CD4-positive, alpha-beta T cell treated with Interleukin-4 for 4 hours (primary cell): Measurements from ENCODE around the gene AHNAK.

ENCODE experiments used
- DNase-seq: peaks from one replicate; pipeline ENCODE4 v3.0.0-alpha.2; 2020

AHNAK gene

DNA sequence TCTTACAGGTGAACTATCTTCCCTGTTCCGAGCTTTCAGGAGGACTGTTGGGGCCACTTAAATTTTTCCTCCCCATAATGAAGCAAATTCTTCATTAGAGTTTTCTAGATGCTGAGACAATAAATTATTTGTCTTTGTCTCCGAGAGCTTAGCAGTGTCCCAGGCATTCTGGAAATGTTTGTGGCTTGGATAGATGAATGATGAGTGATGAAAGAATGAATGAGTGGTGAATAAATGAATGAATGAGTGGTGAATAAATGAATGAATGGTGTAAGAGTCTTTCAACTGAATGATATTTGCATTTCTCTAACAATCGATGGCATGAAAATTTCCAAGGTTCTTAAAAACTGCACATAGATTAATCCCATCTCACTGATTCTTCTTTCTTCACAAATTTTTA is 52.8 kb downstream of the AHNAK start:
- DNase-seq: no peak

DNA sequence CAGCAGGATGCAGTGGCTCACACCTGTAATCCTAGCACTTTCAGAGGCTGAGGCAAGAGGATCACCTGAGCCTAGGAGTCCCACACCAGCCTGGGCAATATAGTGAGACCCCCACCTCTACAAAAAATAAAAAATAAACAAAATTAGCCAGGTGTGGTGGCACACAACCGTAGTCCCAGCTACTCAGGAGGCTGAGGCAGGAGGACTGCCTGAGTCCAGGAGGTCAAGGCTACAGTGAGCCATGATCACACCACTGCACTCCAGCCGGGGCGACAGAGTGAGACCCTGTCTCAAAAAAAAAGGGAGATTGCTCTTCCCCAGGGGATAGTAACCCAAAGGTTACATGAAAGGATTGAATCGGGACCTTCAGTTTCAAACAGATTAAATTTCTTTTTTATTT is 54.0 kb downstream of the AHNAK start:
- DNase-seq: no peak

DNA sequence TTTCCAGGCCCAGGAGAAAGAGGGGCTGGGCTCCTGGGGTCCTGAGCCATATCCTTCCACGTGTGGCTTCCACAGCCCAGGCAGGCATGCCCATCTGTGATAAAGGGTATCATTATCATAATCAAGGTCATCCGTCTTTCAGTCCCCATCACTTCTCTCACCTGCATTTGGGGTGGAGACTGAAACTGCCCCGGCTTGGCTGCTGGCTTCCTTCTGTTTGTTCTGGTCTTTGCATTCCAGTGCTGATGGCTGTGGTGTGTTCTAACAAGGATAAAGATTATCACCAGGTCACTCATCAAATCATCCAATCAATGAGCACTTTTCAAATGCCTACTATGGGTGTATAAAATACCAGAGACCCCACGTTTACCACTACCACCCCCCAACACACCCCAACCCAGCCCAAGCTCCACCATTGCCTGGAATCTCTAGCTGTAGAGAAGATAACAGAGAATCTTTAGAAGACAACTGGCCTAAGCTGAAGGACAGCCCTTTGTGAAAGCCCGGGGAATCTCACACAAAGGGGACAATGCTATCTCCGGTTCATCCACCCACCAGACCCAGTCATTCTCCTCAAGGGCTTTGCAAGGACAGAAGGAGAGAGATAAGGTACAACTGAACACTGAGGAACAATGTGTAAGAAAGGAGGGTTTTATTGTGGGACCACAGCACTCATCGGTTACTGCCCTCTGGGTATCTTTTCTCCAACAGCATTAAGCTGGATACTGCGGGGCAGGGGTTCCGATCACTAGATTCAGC is 54.9 kb downstream of the AHNAK start:
- no peak for DNase-seq

DNA sequence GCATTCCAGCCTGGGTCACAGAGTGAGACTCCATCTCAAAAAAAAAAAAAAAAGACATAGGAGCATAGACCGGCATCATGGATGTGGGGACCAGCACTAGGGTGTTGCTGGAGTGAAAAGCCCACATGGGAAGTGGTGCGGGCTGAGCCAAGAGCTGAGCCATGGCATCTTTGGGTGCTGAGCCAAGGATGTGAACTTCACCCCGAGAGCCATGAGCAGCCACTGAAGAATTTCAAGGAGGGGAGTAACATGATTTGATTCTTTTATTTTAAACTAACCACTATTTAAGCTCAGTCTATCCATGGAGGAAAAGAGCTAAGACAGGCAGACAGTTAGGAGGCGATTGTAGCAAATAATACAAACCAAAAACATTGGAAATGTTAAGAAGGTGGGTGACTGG is 57.4 kb downstream of the AHNAK start:
- DNase-seq: no peak

DNA sequence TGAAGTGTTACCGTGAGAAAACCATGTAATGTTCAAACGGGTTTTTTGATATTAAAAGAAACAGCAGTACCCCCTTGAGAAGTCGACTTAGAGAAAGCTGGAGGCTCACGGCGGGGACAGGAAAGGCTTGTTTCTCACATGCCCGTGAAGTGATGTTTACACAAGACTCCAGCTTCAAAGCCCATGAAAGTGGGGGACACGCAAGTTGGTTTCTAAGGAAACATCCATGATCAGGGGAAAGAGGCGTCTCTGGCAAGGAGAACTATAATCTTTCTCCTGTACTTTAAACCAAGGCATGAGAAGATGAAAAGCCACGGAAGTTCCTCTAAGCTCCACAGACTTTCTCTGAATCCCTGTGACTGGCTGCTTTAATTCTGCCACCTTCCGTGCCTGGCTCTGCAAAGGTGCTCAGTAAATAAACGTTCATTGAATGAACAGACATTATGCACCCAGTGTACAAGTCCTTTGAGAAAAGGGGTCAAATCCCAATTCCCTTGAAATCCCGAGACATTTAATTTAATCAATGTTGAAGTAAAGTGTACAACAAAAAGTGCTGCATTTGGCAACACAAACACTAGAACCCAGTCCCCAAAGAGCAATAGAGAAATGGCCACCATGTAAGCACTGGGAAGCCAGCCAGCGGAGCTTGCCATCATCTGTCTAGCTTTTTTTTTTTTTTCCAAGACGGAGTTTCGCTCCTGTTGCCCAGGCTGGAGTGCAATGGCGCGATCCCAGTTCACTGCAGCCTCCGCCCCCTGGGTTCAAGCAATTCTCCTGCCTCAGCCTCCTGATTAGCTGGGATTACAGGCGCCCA is 58.7 kb downstream of the AHNAK start:
- no peak for DNase-seq

DNA sequence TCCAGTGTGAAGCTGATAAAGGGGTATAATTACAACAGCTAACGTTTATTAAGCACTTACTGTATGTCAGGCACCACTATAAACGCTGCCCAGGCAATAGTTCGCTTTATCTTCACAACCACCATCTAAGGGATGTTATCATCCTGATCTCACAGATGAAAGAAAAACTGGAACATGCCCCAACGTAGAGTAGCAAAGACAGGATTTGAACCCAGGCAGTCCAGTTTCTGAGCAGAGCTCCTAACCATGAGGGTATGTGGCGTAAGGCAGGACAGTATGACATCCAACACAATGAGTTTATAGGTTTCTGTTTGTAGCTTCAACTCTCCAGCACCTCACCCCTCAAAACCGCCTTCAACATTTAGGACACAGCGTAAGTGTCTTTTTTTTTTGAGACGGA is 59.5 kb downstream of the AHNAK start:
- no peak for DNase-seq

DNA sequence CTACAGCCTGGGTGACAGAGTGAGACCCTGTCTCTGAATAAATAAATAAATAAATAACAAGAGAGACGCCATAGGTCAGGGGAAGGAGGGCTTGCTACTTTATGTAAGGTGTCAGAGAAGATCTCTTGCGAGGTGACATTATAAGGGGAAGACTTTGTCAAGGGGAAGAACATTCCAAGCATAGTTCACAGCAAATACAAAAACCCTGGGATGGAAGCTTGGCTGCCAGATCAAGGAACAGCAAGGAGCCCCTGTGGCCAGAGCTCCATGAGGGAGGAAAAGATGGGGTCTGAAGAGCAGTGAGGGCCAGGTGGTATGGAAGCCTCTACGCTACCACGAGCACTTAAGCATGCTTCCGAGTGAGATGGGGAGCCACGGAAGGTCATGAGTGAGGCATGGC is 62.3 kb downstream of the AHNAK start:
- DNase-seq: no peak

DNA sequence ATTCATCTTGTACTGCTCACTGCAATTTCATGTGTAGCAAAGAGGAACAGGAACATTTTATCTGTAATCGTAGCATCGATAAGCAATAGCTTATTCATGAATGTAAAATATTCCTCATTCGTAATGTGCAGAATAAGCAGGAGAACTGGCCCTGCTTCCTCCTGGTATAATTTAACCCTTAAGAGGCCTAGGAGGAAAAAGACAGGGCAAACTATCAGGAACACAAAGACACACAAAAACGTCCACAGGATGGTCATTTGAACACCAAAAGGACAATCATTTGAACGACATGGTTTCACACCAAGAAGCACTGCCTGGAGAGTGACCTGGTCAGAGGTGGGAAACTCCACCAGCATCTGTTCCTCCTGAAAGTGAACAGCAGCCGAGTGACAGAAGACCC is 63.9 kb downstream of the AHNAK start:
- DNase-seq: no peak

DNA sequence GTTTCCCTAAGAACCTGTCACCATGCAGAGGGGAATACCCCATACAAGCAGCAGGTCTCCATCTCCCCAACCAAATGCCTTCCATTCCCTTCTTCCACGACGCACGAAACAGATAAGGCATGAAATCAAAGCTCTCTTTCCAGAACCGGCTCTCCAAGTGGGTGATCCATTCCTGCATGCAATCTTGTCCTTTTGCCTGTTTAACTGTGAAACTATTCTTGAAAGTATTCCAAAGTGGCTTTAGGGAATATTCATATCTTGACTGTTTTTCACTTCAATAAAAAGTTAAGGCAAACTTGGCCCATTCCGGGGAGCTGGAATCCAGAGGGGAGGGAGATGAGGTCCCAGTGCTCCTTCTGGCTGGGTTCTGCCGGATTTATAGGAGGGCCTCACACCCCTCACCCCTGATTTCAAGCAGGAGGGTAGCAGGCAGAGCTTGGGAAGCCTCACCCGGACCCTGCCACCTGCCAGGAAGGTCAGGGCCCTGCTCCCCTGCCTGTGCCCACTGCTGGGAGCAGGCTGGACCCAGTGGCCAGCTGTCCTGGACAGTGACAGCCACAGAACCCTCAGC is 66.9 kb downstream of the AHNAK start:
- no peak for DNase-seq

DNA sequence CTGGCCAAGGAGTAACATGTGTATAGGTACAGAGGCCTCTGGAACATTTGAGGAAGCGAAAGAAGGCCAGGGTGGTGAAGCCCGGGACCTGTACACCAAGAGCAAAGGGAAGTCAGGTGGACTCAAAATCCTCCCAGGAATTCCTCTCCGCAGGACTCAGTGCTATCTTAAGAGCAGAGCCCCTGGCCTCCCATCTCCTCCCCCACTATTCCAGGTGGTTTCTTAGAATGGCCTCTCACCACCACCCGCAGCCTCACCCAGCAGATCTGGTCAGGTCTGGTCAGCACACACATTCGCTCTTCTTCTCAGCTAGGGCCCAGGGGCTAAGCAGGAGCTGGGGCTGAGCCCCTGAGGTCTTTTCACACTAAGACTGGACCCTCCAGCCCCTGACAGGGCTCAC is 68.7 kb downstream of the AHNAK start:
- DNase-seq: no peak

DNA sequence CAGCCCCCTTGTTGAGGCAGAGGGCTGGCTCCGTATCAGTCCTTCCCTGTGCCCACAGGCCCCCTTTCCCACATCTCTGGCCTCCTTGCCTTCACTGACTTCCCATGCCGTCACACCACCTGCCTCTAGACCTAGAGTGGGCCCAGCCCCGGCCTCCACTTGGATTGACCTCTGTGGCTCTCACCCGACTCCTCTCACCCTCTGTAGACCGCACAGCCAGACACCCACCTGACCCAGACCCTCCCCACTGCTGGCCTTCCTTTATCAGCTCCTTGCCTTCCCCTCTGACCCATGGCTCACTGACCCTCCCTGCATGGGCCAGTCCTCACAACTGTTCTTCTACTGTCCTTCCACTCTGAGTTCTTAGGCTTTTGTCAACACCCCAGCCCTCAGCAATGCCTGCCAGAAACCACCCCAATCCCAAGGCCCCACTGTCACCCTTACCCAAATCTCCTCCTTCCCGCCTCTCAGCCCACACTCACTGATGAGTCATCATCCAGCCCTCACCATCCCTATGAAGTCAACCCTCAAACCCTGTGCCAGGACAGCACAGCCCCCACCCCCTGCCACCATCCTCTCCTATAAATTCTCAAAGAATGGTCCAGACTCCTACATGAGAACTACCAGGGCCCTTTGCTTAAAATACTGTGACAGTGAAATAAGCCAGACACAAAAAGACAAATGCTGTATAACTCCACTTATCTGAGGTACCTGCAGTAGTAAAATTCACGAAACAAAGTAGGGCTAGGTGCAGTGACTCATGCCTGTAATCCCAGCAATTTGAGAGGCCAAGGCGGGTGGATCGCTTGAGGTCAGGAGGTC is 74.3 kb downstream of the AHNAK start:
- no peak for DNase-seq

DNA sequence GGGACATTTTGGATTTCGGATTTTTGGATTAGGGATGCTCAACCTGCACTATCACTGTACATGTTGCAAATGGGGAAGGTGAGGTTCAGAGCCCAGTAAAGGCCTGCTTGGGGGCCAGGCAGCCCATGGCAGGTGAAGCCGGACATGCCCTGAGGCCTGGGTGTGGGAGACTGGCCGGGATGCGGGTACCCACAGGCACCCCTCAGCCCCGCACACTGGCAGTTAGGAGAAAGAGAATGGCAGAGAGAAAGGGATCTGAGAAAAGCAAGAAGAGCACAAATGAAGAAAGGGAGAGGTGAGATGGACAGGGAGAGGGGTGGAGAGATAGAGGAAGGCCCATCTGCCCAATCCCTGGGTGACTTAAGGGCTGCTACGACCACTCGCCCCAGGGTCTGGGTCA is 75.0 kb downstream of the AHNAK start:
- no peak for DNase-seq

DNA sequence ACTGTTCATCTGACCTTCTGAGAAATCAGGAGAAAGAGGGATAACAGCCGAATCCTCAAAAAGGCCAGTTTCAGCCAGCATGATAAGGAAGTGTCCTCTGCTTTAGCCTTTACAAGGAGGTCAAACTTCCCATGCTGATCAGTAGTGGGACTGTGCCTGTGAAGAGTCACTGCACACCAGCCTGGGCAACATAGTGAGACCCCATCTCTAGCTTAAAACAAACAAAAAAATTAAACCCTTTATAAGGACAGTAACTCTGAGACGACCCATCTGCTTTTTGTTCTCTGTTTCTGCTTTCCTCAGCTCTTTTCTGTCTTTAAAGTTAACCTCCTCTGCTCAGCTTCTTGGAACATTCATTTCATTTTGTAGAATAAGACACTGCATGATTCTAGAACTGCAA is 78.0 kb downstream of the AHNAK start:
- no peak for DNase-seq

DNA sequence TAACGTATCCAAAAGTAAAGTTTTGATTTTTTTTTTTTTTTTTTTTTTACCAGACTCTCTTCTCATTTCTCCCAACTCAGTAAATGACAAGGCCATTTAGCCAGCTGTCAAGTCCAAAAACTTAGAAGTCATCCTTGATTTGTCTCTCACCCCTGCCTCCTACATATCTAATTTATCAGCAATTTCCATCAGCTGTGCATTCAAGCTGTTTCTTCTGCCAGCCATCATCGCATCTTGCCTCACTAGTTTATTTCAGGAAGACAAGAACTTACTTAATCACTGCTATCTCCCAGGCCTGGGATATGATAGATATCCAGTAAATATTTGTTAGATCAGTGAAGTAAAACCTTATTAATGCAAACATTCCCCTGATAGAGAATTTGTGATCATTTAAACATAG is 80.2 kb downstream of the AHNAK start:
- no peak for DNase-seq

DNA sequence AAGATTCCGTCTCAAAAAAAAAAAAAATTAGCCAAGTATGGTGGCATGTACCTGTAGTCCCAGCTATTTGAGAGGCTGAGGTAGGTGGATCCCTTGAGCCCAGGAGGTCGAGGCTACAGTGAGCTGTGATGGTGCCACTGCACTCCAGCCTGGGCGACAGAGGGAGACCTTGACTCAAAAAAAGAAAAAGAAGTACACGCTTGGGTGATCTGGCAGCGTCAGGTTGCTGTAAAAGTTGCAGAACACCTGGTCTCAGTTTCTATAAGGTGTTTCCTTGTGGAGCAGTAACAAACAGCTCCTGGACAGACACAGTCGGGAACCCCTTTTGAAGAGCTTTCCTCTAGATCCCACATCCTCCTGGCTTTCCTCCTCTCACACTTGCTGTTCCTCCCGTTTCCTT is 82.0 kb downstream of the AHNAK start:
- DNase-seq: no peak

DNA sequence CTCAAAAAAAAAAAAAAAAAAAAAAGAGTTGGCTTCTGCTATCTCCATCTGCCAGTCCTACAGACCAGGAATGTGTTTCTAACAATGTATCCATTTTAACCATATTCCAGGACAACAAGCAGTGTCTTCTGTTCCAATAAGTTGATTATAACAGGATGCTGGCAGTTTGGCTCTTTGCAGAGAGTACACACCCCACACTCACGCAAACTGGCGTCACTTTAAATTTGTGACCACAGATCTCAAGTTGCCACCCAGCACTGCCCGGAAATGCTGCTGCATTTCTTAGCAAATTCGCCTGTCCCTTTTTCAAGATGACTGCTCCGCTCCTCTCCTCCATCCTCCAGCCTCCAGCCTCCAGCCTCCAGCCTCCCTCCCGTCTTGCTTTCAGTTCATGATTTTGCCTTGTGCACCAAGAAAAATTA is 83.5 kb downstream of the AHNAK start:
- no peak for DNase-seq

DNA sequence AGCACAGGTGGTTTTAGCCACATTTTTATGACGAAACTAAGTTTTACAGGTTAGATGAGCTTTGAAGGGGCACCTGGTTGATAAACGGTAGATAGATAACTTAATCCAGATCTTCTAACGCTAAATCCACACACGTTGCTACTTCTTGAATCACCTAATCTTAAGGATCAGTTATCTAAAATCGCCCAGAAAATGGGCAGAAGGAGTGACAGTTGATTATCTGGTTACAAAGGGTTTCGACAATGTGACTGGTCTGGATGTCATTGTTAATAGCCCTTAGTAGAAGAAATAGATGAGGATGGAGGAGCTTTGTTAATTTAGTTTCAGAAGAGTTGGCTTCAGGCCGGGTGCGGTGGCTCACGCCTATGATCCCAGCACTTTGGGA is 84.1 kb downstream of the AHNAK start:
- DNase-seq: no peak

DNA sequence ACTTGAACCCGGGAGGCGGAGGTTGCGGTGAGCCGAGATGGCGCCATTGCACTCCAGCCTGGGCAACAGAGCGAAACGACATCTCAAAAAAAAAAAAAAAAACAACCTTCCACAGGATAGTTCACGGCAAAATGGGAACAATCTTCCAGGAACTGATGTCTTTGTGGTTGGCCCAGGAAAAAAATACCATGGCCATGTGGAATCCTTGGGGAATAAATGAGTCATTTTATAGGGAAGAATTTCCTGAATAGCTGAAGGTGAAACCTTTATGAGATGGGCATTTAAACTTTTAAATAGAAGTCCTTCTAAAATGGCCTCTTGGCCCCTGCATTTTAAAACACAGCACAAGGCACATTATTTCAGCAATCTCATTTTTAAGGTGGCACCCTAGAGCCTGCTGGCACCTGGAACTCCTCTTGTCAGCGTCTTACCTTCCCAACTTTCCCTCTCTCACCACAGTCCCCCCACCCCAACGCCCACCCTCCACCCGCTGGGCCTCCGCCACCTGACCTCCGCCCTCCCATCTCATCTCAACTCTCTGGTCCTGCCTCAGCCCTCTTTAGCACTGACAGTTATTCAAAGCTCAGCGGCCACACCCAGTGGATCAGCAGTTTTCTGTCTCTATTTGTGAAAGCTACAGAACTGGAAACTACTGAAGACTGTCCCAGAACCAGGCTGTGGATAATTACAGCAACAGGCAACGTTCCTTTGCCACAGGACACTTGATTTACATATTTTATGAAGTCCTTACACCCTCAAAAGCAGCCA is 84.7 kb downstream of the AHNAK start:
- no peak for DNase-seq

DNA sequence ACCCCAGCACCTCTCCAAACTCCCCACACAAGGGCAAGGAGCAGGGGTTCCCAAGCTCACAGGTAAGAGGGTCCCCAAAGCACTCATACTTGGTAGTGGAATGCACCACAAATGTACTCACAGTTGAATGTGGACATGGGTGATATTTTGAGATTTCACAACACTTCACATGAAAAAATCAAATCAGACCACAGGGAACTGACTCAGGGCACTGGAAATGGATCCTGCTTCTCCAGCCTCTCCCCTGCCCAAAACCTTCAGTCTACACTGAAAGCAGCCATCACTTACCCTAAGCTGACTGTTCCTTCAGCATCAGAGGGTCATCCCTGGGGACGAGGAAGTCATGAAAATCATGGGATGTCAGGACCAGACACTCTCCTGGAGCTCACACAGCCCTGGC is 87.5 kb downstream of the AHNAK start:
- DNase-seq: no peak

DNA sequence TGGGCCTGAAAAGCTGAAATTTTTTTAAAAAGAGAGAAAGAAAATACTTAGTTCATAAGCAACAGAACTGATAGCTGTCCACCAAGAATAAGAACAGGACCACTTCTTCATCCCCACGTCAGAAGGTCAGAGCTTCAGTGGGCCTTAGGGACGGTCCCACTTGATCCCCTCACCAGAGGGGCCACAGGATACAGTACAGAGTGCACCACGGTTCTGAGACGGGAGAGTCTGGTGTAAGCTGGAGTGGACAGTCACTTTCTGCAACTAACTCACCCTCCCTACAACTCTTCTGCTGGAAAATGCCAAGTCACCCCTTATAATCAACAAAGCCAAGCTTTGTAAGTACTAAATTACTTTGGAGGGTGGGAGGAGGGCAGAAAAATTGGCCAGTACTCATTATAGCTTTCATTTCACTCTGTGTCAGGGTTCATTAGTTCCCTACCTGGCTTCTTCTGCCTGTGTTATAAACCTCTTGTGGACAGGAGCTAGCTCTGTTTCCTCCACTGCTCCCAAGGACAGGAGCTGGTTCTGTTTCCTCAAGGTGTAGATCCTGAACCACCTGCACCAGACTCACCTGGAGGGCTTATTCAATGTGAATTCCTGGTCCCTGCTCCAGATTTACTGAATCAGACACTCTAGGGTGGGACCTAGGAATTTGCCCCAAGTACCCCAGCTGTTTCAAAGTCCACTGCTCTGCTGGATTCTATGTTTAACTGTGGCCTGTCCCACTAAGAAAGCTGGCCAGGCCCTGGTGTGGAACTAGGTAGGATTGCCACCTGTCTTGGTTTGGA is 88.2 kb downstream of the AHNAK start:
- no peak for DNase-seq

DNA sequence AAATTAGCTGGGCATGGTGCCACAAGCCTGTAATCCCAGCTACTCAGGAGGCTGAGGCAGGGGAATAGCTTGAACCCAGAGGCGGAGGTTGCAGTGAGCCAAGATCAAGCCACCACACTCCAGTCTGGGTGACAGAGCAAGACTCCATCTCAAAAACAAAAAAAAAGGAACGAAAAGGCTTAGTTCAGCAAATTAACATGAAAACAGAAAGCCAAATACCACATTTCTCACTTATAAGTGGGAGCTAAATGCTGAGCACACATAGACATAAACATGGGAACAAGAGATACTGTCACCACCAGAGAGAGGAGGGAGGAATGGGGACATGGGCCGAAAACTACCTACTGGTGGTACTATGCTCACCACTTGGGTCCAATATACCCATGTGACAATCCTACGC is 89.1 kb downstream of the AHNAK start:
- DNase-seq: no peak

DNA sequence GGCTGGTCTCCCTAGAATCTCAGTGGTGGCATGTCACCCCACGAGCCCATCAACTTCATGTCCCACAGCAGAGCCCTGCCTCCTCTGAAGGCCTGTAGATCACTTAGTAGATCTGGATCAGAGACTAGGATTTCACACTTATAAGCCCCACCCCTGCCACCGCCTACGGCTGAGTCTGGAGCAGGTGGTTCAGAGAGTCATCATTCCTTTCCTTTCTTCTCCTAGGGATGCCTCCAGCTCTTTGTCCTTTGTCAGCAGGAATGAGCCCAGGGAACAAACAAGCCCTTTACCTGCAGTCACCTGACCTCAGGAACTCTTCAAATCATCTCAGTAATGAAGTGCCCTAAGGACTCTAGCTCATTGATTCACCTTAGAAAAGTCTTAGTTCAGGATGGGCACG is 90.0 kb downstream of the AHNAK start:
- no peak for DNase-seq
